Osteoblast (primary cell): ENCODE measurements around the gene TRIML2. TPM values are rescaled to one million over a fixed set of nuclear protein-coding genes. Genes with fewer than 3 reads are reported as not detected.

Experiments
- DNase-seq: peaks from one replicate; pipeline ENCODE4 v3.0.0; 2011; ENCODE audit warnings: low spot score, mixed read lengths; ENCODE audit not compliant: insufficient read length; ENCODE audit errors: missing footprints
- H2AFZ ChIP-seq: 2 replicates; pipeline ENCODE4 v1.6.0; 2011; ENCODE audit warnings: mild to moderate bottlenecking, low read length
- H3K27ac ChIP-seq: 2 replicates; pipeline ENCODE4 v1.5.1; 2011; ENCODE audit warnings: mild to moderate bottlenecking, low read depth, low read length, moderate library complexity
- H3K27me3 ChIP-seq: 2 replicates; pipeline ENCODE4 v1.6.0; 2012; ENCODE audit warnings: mild to moderate bottlenecking, control low read depth, inconsistent platforms, low read length, moderate library complexity; ENCODE audit not compliant: insufficient read depth
- H3K36me3 ChIP-seq: 2 replicates; pipeline ENCODE4 v1.5.1; 2011; ENCODE audit warnings: mild to moderate bottlenecking, low read length, control low read depth, moderate library complexity; ENCODE audit not compliant: insufficient read depth
- H3K4me1 ChIP-seq: 2 replicates; pipeline ENCODE4 v1.5.1; 2011; ENCODE audit warnings: mild to moderate bottlenecking, low read length, control low read depth, moderate library complexity; ENCODE audit not compliant: insufficient read depth
- H3K4me2 ChIP-seq: 2 replicates; pipeline ENCODE4 v1.6.0; 2011; ENCODE audit warnings: mild to moderate bottlenecking, low read length; ENCODE audit not compliant: insufficient read depth
- H3K4me3 ChIP-seq: fragments of 200-600 bp; sonication (generic); 3 replicates; pipeline ENCODE4 v1.5.1; 2012; ENCODE audit warnings: mild to moderate bottlenecking, low read length, inconsistent platforms; ENCODE audit not compliant: insufficient read depth
- H3K79me2 ChIP-seq: 2 replicates; pipeline ENCODE4 v1.6.0; 2012; ENCODE audit warnings: mild to moderate bottlenecking, low read length, control low read depth, inconsistent platforms; ENCODE audit not compliant: insufficient read depth
- H3K9me3 ChIP-seq: 2 replicates; pipeline ENCODE4 v1.5.1; 2011; ENCODE audit warnings: low read depth, low read length, control low read depth
- H4K20me1 ChIP-seq: 2 replicates; pipeline ENCODE4 v1.6.0; 2012; ENCODE audit warnings: mild to moderate bottlenecking, low read length, control low read depth; ENCODE audit not compliant: insufficient read depth
- total RNA-seq: library from RNA; depleted of rRNA; stranded (reverse); fragments of >200 nt; gene quantifications from 2 replicates; pipeline ENCODE4 v1.2.3, GENCODE V29; 2012
- TF ChIP-seq, protein P1 (sequence below): IDR thresholded peaks from 2 replicates; pipeline ENCODE4 v1.5.1; 2011; ENCODE audit warnings: mild to moderate bottlenecking, low read depth, low read length, moderate library complexity; ENCODE audit errors: extremely low read depth

TRIML2 gene
- total RNA-seq, 1 donor: not detected

DNA sequence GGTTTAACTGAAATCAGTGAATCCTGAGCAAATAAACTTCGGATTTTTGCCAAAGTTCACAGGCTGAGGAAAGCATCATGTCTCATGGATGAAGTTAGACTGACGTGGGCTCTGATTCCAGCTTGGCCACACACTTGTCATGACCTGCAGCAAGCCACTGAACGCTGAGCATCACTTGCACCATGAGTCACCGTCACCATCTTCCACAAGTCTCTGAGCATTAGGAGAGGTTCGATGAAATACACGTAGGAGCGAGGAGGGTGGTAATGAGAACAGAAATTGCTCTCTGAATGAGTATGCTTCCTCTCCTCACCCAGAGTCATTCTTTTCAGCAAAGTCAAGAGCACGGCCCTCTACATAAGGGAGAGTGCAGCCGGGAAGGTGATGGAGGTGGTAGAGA, 3.8 kb upstream of the TRIML2 start:
- no peaks in the 10 kb centered on the region for H4K20me1 ChIP-seq
- H3K4me1 ChIP-seq: peaks cover 9% of the 10 kb centered on the region
- no peak overlapping the region for H2AFZ ChIP-seq
- peak; percentile 71 for DNase-seq
- no peaks in the 10 kb centered on the region for H3K9me3 ChIP-seq
- no peak overlapping the region for H3K4me3 ChIP-seq
- no peaks in the 10 kb centered on the region for H3K27me3 ChIP-seq
- no peak overlapping the region for H3K4me2 ChIP-seq
- TF ChIP-seq, protein P1, sequence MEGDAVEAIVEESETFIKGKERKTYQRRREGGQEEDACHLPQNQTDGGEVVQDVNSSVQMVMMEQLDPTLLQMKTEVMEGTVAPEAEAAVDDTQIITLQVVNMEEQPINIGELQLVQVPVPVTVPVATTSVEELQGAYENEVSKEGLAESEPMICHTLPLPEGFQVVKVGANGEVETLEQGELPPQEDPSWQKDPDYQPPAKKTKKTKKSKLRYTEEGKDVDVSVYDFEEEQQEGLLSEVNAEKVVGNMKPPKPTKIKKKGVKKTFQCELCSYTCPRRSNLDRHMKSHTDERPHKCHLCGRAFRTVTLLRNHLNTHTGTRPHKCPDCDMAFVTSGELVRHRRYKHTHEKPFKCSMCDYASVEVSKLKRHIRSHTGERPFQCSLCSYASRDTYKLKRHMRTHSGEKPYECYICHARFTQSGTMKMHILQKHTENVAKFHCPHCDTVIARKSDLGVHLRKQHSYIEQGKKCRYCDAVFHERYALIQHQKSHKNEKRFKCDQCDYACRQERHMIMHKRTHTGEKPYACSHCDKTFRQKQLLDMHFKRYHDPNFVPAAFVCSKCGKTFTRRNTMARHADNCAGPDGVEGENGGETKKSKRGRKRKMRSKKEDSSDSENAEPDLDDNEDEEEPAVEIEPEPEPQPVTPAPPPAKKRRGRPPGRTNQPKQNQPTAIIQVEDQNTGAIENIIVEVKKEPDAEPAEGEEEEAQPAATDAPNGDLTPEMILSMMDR: no peak
- H3K36me3 ChIP-seq: no peaks in the 10 kb centered on the region
- no peak overlapping the region for H3K27ac ChIP-seq
- no peaks in the 10 kb centered on the region for H3K79me2 ChIP-seq

DNA sequence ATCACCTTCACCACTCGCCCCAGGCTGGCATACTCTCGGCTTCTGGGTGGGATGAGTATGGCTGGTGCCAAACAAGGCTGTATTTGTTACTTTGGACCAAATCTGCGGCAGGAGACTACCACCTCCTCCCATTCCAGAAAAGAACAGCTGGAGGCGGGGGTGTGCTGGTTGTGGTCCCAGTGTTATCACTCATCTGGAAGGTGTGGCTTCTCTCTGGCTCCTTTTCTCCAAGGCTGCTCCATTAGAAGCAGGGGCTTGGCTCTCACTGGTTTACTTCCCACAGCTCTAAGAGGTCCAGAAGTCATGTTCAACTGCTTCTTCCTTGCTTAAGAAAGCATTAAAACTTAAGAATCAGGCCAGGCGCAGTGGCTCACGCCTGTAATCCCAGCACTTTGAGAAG, 2.6 kb upstream of the TRIML2 start:
- Histone ChIP-seq H3K79me2 (no peaks in the 10 kb centered on the region), H3K27ac (no peak overlapping the region), H3K4me1 (peaks cover 14% of the 10 kb centered on the region), H2AFZ (no peak overlapping the region), H3K36me3 (no peaks in the 10 kb centered on the region), H3K4me3 (no peak overlapping the region), H3K27me3 (no peaks in the 10 kb centered on the region), H3K4me2 (no peak overlapping the region), H4K20me1 (no peaks in the 10 kb centered on the region), H3K9me3 (no peaks in the 10 kb centered on the region)
- DNase-seq: peak; percentile 38
- TF ChIP-seq, protein P1: no peak

DNA sequence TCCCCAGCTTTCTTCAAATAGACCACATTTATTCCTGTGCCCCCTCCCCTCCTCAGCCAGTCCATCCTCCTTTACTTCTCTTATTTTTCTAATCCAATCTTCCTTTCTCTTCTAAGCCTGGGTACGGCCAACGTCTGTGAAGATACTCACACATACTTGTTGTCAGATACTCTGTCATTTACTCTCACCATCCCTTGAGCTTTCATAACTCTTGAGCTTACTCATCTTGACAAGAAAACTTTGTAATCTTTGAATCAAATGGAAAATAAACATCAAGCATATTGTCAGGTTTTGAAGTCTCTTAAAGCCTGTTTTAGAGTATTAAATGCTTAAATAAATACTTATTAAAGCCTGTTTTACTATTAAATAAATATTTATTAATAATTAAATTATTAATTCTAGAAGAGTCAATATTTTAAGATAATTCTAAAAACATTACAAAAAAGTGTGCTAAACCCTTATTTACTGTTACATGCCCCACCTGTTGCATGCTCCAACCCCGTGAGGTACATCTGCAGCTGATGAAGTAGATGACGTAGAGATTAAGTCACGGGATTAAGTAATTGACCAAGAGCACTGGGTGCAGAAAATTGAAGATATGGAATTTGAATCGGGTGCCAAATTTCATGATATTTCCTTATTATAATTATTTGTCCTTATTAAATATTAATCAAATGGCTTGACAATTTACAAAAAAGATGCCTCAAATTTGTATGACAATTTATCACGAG, 1.5 kb upstream of the TRIML2 start:
- Histone ChIP-seq H4K20me1 (no peaks in the 10 kb centered on the region), H3K4me3 (no peak overlapping the region), H3K27ac (no peak overlapping the region), H3K36me3 (no peaks in the 10 kb centered on the region), H3K27me3 (no peaks in the 10 kb centered on the region), H3K4me2 (no peak overlapping the region), H3K4me1 (peaks cover 14% of the 10 kb centered on the region), H2AFZ (no peak overlapping the region), H3K9me3 (no peaks in the 10 kb centered on the region), H3K79me2 (no peaks in the 10 kb centered on the region)
- TF ChIP-seq, protein P1: no peak
- DNase-seq: peak; percentile 63

DNA sequence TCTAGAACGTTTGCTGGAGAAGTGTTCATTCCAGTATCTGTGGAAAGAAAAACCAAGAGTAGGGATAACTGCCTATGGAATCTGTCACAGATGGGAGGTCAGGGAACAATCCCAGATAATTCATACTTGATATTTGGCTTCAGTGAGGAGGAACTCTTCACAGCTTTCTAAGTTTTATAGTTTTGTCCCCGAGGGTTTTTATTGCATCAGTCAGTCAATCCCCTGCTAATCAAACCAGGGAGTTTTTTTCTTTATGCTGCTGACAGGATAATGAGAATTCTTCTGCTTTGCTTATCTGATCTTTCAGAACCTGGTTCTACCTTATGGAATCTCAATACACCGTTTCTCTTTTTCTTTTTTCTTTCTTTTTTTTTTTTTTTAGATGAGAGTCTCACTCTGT, 633 bp upstream of the TRIML2 start:
- H3K4me3 ChIP-seq: no peak overlapping the region
- H3K36me3 ChIP-seq: no peaks in the 10 kb centered on the region
- H2AFZ ChIP-seq: no peak overlapping the region
- H3K79me2 ChIP-seq: no peaks in the 10 kb centered on the region
- H3K27ac ChIP-seq: no peak overlapping the region
- TF ChIP-seq, protein P1: no peak
- H3K27me3 ChIP-seq: no peaks in the 10 kb centered on the region
- H3K4me1 ChIP-seq: peaks cover 14% of the 10 kb centered on the region
- H4K20me1 ChIP-seq: no peaks in the 10 kb centered on the region
- no peak overlapping the region for H3K4me2 ChIP-seq
- no peaks in the 10 kb centered on the region for H3K9me3 ChIP-seq
- DNase-seq: no peak
